Psoas muscle (tissue), 8 donors: ENCODE measurements around the gene TGFBR2. TPM values are rescaled to one million over a fixed set of nuclear protein-coding genes. Genes with fewer than 3 reads are reported as not detected.

Experiments used
- ATAC-seq, 4 donors: fragments of 200-7000 bp; cut with Tn5 transposase; one replicate each; pipeline ENCODE4 v1.9.1; 2020; ENCODE audit warnings: moderate library complexity in 3 of 4, mild to moderate bottlenecking in 2 of 4
- DNase-seq, 2 donors: peaks; one replicate each; pipeline ENCODE4 v3.0.0-alpha.2; 2020
- H3K27ac ChIP-seq: fragments of 200-600 bp; one replicate; pipeline ENCODE4 v1.8.0; 2022
- H3K27me3 ChIP-seq, 3 donors: fragments of 200-600 bp in 1 of 3; one replicate each; pipeline versions ENCODE4 v1.6.1 to v1.8.0; 2013 to 2022; ENCODE audit warnings: low read length in 2 of 3, mild to moderate bottlenecking in 2 of 3, moderate library complexity in 1 of 3; ENCODE audit not compliant: insufficient read depth in 3 of 3
- H3K36me3 ChIP-seq, 2 donors: fragments of 200-600 bp in 1 of 2; one replicate each; pipeline versions ENCODE4 v1.6.1 to v1.8.0; 2013 to 2022; ENCODE audit warnings: low read depth in 1 of 2, mild to moderate bottlenecking in 1 of 2, moderate library complexity in 1 of 2; ENCODE audit not compliant: insufficient read depth in 1 of 2
- H3K4me1 ChIP-seq: fragments of 200-600 bp; one replicate; pipeline ENCODE4 v1.8.0; 2022
- H3K4me3 ChIP-seq: fragments of 200-600 bp; one replicate; pipeline ENCODE4 v1.8.0; 2022; ENCODE audit warnings: mild to moderate bottlenecking
- H3K9me3 ChIP-seq: fragments of 200-600 bp; one replicate; pipeline ENCODE4 v1.8.0; 2022
- CTCF ChIP-seq: fragments of 200-600 bp; IDR thresholded peaks from one replicate; pipeline ENCODE4 v1.8.0; 2022; ENCODE audit warnings: antibody characterized with exemption
- WGBS, 3 donors: extraction: QIAGEN DNeasy Blood & Tissue Kit; methylation state at CpG; one replicate each; pipeline versions ENCODE4 v1.1.6 to v1.1.7; 2013; 5-methylcytosine and 5-hydroxymethylcytosine counted together
- intact Hi-C, 2 donors: fragments of 100-400 bp; cut with DNase I; formaldehyde crosslinking; loops; one replicate each; pipeline versions ENCODE4 v1.11.0 to v1.14.2; 2022
- polyA plus RNA-seq, 3 donors: library from polyadenylated mRNA; stranded (reverse); fragments of 200-250 nt; gene quantifications; one replicate each; pipeline ENCODE4 v1.2.3, GENCODE V29; 2013
- total RNA-seq, 4 donors: library from RNA; stranded (reverse); fragmentation: NEBNext Ultra II Directional in 2 of 4; extraction: Animal tissue kit (Norgen Biotek cat#: 25700) in 2 of 4; gene quantifications; one replicate each; pipeline versions ENCODE4 v1.2.1 to v1.2.4, GENCODE V29; 2021 to 2023
- donor health status: healthy with polysubstance abuse.
- donor health status: DM: no; HTN: no; CAD: no; lungs with moderate emphysema.
- donor health status: Bipolar disorder and iron deficiency.
- donor health status: healthy.
- donor health status: DM: yes; HTN: yes; CAD: no.
- donor health status: DM: no; HTN: no; CAD: no.
- donor health status: DM: no; HTN: no; CAD: no.
- donor health status: DM: yes; HTN: yes; CAD: no.

The TGFBR2 gene
- total and polyA plus RNA-seq, 7 donors = 19.7 to 58.8 (median 42.6) TPM

- Histone ChIP-seq H3K9me3 (no peaks in the 10 kb centered on the region), H3K36me3 (no peaks in the 10 kb centered on the region), H3K27me3 (no peaks in the 10 kb centered on the region), H3K27ac (no peak overlapping the region), H3K4me3 (no peak overlapping the region), H3K4me1 (no peaks in the 10 kb centered on the region)
- WGBS, 3 donors = 93 to 96% (median 94%) methylated on average over 2 of the region's 2 CpGs
- ATAC-seq (no peak), DNase-seq (no peak)
- TF ChIP-seq CTCF = no peak
- intact Hi-C loops = no loop called here
These were observed 105.5 kb downstream of the TGFBR2 start for GRCh38 chr3:30711867-30712266.

GRCh38 chr3:30712991-30713390, 106.6 kb downstream of the TGFBR2 start:
- TF ChIP-seq CTCF = no peak
- intact Hi-C loops = no loop called here
- no peak for ATAC-seq

GRCh38 chr3:30713885-30714503, 107.6 kb downstream of the TGFBR2 start:
- TF ChIP-seq CTCF = no peak
- H3K27ac ChIP-seq = no peak overlapping the region
- no peaks in the 10 kb centered on the region for H3K4me1 ChIP-seq
- WGBS, 3 donors = 96 to 100% (median 99%) methylated on average over 3 of the region's 3 CpGs
- no peak overlapping the region for H3K4me3 ChIP-seq
- intact Hi-C loops = no loop called here
- no peaks in the 10 kb centered on the region for H3K27me3 ChIP-seq
- H3K36me3 ChIP-seq = no peaks in the 10 kb centered on the region
- H3K9me3 ChIP-seq = no peaks in the 10 kb centered on the region
- DNase-seq (no peak), ATAC-seq (no peak)

More at GRCh38 chr3:30712991-30713390, 106.6 kb downstream of the TGFBR2 start:
- Histone ChIP-seq H3K36me3 (no peaks in the 10 kb centered on the region), H3K27me3 (no peaks in the 10 kb centered on the region), H3K4me3 (no peak overlapping the region), H3K4me1 (no peaks in the 10 kb centered on the region), H3K27ac (no peak overlapping the region), H3K9me3 (no peaks in the 10 kb centered on the region)
- no peak for DNase-seq
- WGBS, 3 donors = 64 to 77% (median 66%) methylated on average over 4 of the region's 4 CpGs

- no peak for ATAC-seq
- WGBS, 3 donors = 91 to 96% (median 92%) methylated on average over 3 of the region's 3 CpGs
These were observed 113.1 kb downstream of the TGFBR2 start for GRCh38 chr3:30719536-30719935.

More at GRCh38 chr3:30719536-30719935, 113.1 kb downstream of the TGFBR2 start:
- intact Hi-C loops = no loop called here
- Histone ChIP-seq H3K4me1 (no peaks in the 10 kb centered on the region), H3K36me3 (no peaks in the 10 kb centered on the region), H3K9me3 (no peaks in the 10 kb centered on the region), H3K27me3 (no peaks in the 10 kb centered on the region), H3K27ac (no peak overlapping the region), H3K4me3 (no peak overlapping the region)
- no peak for TF ChIP-seq CTCF
- no peak for DNase-seq
